ENCODE data around the gene EP400.

Gene EP400

GRCh38 chr12:132055535-132056096 lies 105.9 kb downstream of the EP400 start:
- DNase-seq, result no peak
- Histone ChIP-seq H3K4me3 (ENCODE audit: low read depth, low read length) (no peak overlapping the region), H3K36me3 (peaks cover 66% of the 10 kb centered on the region), H3K9me3 (ENCODE audit: severe bottlenecking) (peaks cover 3% of the 10 kb centered on the region), H3K27me3 (ENCODE audit: insufficient read depth, low read depth, severe bottlenecking) (no peaks in the 10 kb centered on the region), H3K27ac (no peak overlapping the region)
- no peak for TF ChIP-seq CTCF (IDR thresholded peaks at IDR 0.05; ENCODE audit: low read depth, low read length)

- no peak overlapping the region for H3K27ac ChIP-seq
These were observed 106.6 kb downstream of the EP400 start for GRCh38 chr12:132056320-132056719.

GRCh38 chr12:132056951-132057350 lies 107.2 kb downstream of the EP400 start:
- Histone ChIP-seq H3K27me3 (ENCODE audit: insufficient read depth, low read depth, severe bottlenecking) (no peaks in the 10 kb centered on the region), H3K36me3 (peaks cover 67% of the 10 kb centered on the region), H3K9me3 (ENCODE audit: severe bottlenecking) (no peaks in the 10 kb centered on the region), H3K4me3 (ENCODE audit: low read depth, low read length) (no peak overlapping the region), H3K27ac (no peak overlapping the region)
- no peak for DNase-seq
- no peak for TF ChIP-seq CTCF (IDR thresholded peaks at IDR 0.05; ENCODE audit: low read depth, low read length)

More at GRCh38 chr12:132056320-132056719, 106.6 kb downstream of the EP400 start:
- TF ChIP-seq CTCF (IDR thresholded peaks at IDR 0.05; ENCODE audit: low read depth, low read length), result no peak
- no peaks in the 10 kb centered on the region for H3K27me3 ChIP-seq (ENCODE audit: insufficient read depth, low read depth, severe bottlenecking)
- H3K9me3 ChIP-seq (ENCODE audit: severe bottlenecking), result peaks cover 2% of the 10 kb centered on the region
- no peak for DNase-seq
- no peak overlapping the region for H3K4me3 ChIP-seq (ENCODE audit: low read depth, low read length)
- peaks cover 64% of the 10 kb centered on the region for H3K36me3 ChIP-seq

- Histone ChIP-seq H3K36me3 (peaks cover 67% of the 10 kb centered on the region), H3K27ac (no peak overlapping the region)
These were observed 107.9 kb downstream of the EP400 start for GRCh38 chr12:132057691-132058090.

GRCh38 chr12:132061197-132061596 lies 111.5 kb downstream of the EP400 start:
- no peak for TF ChIP-seq CTCF (IDR thresholded peaks at IDR 0.05; ENCODE audit: low read depth, low read length)
- H3K36me3 ChIP-seq, result peaks cover 70% of the 10 kb centered on the region
- no peaks in the 10 kb centered on the region for H3K9me3 ChIP-seq (ENCODE audit: severe bottlenecking)
- DNase-seq, result no peak
- no peak overlapping the region for H3K27ac ChIP-seq
- no peaks in the 10 kb centered on the region for H3K27me3 ChIP-seq (ENCODE audit: insufficient read depth, low read depth, severe bottlenecking)
- no peak overlapping the region for H3K4me3 ChIP-seq (ENCODE audit: low read depth, low read length)

More at GRCh38 chr12:132057691-132058090, 107.9 kb downstream of the EP400 start:
- TF ChIP-seq CTCF (IDR thresholded peaks at IDR 0.05; ENCODE audit: low read depth, low read length), result no peak
- DNase-seq, result no peak
- Histone ChIP-seq H3K27me3 (ENCODE audit: insufficient read depth, low read depth, severe bottlenecking) (no peaks in the 10 kb centered on the region), H3K9me3 (ENCODE audit: severe bottlenecking) (no peaks in the 10 kb centered on the region), H3K4me3 (ENCODE audit: low read depth, low read length) (no peak overlapping the region)
